A673 (cell line): Measurements from ENCODE around the gene P4HB. TPM values are rescaled to one million over a fixed set of nuclear protein-coding genes. Genes with fewer than 3 reads are reported as not detected.

Experiments used
- BruUV-seq: library from RNA; stranded (reverse); fragments of 400-500 nt; replicated peaks from 2 replicates; lab custom pipeline; 2021; lab: Mats Ljungman, UMichigan
- CTCF ChIA-PET: fragments of 300-600 bp; sonication (Branson Sonifier 250); formaldehyde crosslinking; loops from one replicate; lab custom pipeline; 2022; ENCODE audit warnings: antibody characterized with exemption; lab: Charles Lee
- POLR2A ChIA-PET: fragments of 300-600 bp; sonication (Branson Sonifier 250); formaldehyde crosslinking; loops from one replicate; lab custom pipeline; 2022; ENCODE audit warnings: antibody characterized with exemption; ENCODE audit not compliant: low non-redundant PET; lab: Charles Lee
- DNase-seq: peaks from one replicate; pipeline ENCODE4 v3.0.0-alpha.2; 2015; ENCODE audit warnings: low spot score
- H3K27ac ChIP-seq: fragments of 200-600 bp; sonication (generic); 2 replicates; pipeline ENCODE4 v1.5.1; 2016; ENCODE audit warnings: mixed run types, low read depth, mild to moderate bottlenecking, mixed read lengths, antibody characterized with exemption, low read length; ENCODE audit not compliant: poor library complexity, severe bottlenecking
- H3K27me3 ChIP-seq: fragments of 200-600 bp; sonication (generic); replicated peaks from 2 replicates; pipeline ENCODE4 v1.6.1; 2017; ENCODE audit warnings: mixed run types, low read depth, mild to moderate bottlenecking, mixed read lengths, antibody characterized with exemption, low read length; ENCODE audit not compliant: insufficient read depth, poor library complexity
- H3K36me3 ChIP-seq: fragments of 200-600 bp; sonication (generic); 2 replicates; pipeline ENCODE4 v1.6.1; 2016; ENCODE audit warnings: mixed run types, mild to moderate bottlenecking, mixed read lengths, antibody characterized with exemption, low read length; ENCODE audit not compliant: insufficient read depth, poor library complexity, severe bottlenecking
- H3K4me1 ChIP-seq: fragments of 200-600 bp; sonication (generic); 2 replicates; pipeline ENCODE4 v1.6.1; 2017; ENCODE audit warnings: mixed run types, mild to moderate bottlenecking, mixed read lengths, antibody characterized with exemption, low read length; ENCODE audit not compliant: insufficient read depth, poor library complexity, severe bottlenecking
- H3K4me3 ChIP-seq: fragments of 200-600 bp; sonication (generic); 2 replicates; pipeline ENCODE4 v1.5.1; 2016; ENCODE audit warnings: low read depth, mixed run types, mild to moderate bottlenecking, mixed read lengths, low read length; ENCODE audit not compliant: poor library complexity, severe bottlenecking
- H3K9me3 ChIP-seq: fragments of 200-600 bp; sonication (generic); 2 replicates; pipeline ENCODE4 v1.6.1; 2016; ENCODE audit warnings: mixed run types, low read depth, mild to moderate bottlenecking, mixed read lengths, antibody characterized with exemption, low read length; ENCODE audit not compliant: poor library complexity, severe bottlenecking
- CTCF ChIP-seq: fragments of 300-800, 200-600 bp; sonication (generic); conservative IDR thresholded peaks from 2 replicates; pipeline ENCODE4 v1.5.1; 2017; ENCODE audit warnings: low read depth, mild to moderate bottlenecking, antibody characterized with exemption, low read length, moderate library complexity, mixed read lengths
- EZH2 ChIP-seq: fragments of 200-600 bp; sonication (generic); IDR thresholded peaks from 2 replicates; pipeline ENCODE4 v1.6.1; 2017; ENCODE audit warnings: borderline replicate concordance, low read depth, mild to moderate bottlenecking, mixed read lengths, antibody characterized with exemption, low read length; ENCODE audit not compliant: poor library complexity, severe bottlenecking
- intact Hi-C: fragments of 100-400 bp; cut with micrococcal nuclease; formaldehyde crosslinking; loops from one replicate; pipeline ENCODE4 v1.10.0; 2022; ENCODE audit not compliant: unreplicated experiment
- total RNA-seq: library from RNA; stranded (reverse); gene quantifications from 2 replicates; pipeline ENCODE4 v1.2.3, GENCODE V29; 2021

Gene P4HB
- total RNA-seq, 1 experiment from 2014 or later = 503 TPM

GRCh38 chr17:81867170-81867990, 7.0 kb upstream of the P4HB start:
- ChIA-PET POLR2A (no interaction called here), CTCF (no interaction called here)
- Histone ChIP-seq H3K27me3 (no peaks in the 10 kb centered on the region), H3K4me3 (no peak overlapping the region), H3K4me1 (peaks cover 32% of the 10 kb centered on the region), H3K27ac (peak overlapping the region; percentile 81), H3K9me3 (no peaks in the 10 kb centered on the region), H3K36me3 (peaks cover 47% of the 10 kb centered on the region)
- peak; percentile 57 for DNase-seq
- intact Hi-C loops = no loop called here
- TF ChIP-seq CTCF (no peak), EZH2 (no peak)
- no TSS peak for BruUV-seq

GRCh38 chr17:81866440-81867169, 6.3 kb upstream of the P4HB start:
- POLR2A ChIA-PET = no interaction called here
- peaks cover 26% of the 10 kb centered on the region for H3K4me1 ChIP-seq
- H3K9me3 ChIP-seq = no peaks in the 10 kb centered on the region
- no peak for DNase-seq
- H3K27ac ChIP-seq = peak overlapping the region; percentile 81
- CTCF ChIA-PET = no interaction called here
- TF ChIP-seq CTCF (no peak), EZH2 (no peak)
- no peaks in the 10 kb centered on the region for H3K27me3 ChIP-seq
- H3K36me3 ChIP-seq = peaks cover 47% of the 10 kb centered on the region
- intact Hi-C loops = no loop called here
- H3K4me3 ChIP-seq = no peak overlapping the region
- BruUV-seq = no TSS peak

GRCh38 chr17:81865733-81866439, 5.6 kb upstream of the P4HB start:
- Histone ChIP-seq H3K9me3 (no peaks in the 10 kb centered on the region), H3K36me3 (peaks cover 47% of the 10 kb centered on the region), H3K4me3 (no peak overlapping the region), H3K4me1 (peaks cover 26% of the 10 kb centered on the region), H3K27ac (peak overlapping the region; percentile 42), H3K27me3 (no peaks in the 10 kb centered on the region)
- ChIA-PET POLR2A (interaction anchor here (0.5 to 0.6 kb wide), 2 partner anchors 185 to 464 kb away, joined by 3 to 4 read pairs; no protein-coding TSS in a partner anchor), CTCF (no interaction called here)
- intact Hi-C loops = no loop called here
- no TSS peak for BruUV-seq
- DNase-seq = no peak
- TF ChIP-seq EZH2 (no peak), CTCF (no peak)
